ENCODE measurements around the gene GOLT1A.

DNA sequence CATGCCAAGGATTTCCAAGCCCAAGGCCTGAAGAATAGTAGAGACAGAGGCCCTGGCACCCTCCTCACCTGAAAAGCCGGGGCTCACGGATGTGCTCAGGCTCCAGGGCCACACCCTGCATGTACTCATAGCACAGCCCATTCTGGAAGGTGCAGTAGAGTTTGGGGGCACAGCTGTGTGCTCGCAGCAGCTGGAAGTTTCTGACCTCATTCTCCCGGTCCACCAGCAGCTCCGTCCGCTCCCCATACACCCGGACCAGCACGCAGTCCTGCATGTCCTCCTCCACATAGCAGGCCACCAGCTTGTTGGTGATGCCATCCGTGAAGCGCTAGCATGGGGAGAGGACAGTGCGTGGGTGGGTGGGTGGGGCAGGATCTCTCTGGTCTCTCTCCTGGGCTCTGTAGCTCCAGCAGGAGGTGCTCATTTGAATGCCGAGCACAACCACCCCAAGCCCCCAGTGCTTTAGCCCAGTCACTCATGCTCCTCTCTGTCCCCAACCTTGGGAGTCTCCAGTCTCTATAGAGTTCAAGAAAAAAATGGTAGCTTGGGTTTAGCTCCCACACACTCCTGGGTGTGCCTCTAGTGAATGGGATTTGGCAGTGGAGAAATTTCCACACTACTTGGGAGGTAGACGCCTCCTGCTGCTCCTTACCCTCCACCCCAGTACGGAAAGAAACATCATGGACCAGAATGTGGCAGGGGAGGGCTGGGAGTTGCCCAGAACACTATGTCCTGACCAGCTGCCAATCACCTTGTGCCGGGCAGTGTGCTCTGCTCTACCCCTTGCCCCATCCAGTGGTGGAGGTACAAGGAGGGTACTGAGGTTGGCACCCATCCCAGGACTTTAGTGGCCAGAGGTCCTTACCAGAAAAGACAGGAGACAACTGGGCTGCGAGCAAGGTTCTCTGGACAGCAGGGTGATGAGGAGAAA is 63.9 kb downstream of the GOLT1A start:
- TF ChIP-seq, protein P1, sequence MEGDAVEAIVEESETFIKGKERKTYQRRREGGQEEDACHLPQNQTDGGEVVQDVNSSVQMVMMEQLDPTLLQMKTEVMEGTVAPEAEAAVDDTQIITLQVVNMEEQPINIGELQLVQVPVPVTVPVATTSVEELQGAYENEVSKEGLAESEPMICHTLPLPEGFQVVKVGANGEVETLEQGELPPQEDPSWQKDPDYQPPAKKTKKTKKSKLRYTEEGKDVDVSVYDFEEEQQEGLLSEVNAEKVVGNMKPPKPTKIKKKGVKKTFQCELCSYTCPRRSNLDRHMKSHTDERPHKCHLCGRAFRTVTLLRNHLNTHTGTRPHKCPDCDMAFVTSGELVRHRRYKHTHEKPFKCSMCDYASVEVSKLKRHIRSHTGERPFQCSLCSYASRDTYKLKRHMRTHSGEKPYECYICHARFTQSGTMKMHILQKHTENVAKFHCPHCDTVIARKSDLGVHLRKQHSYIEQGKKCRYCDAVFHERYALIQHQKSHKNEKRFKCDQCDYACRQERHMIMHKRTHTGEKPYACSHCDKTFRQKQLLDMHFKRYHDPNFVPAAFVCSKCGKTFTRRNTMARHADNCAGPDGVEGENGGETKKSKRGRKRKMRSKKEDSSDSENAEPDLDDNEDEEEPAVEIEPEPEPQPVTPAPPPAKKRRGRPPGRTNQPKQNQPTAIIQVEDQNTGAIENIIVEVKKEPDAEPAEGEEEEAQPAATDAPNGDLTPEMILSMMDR (IDR thresholded peaks at IDR 0.05 in 4 of 5, conservative IDR thresholded peaks at IDR 0.05 in 1 of 5): no peak
- no peak for TF ChIP-seq POLR2A (IDR thresholded peaks at IDR 0.05)
